A549 (cell line): Measurements from ENCODE around the gene CCDC183. TPM values are rescaled to one million over a fixed set of nuclear protein-coding genes. Genes with fewer than 3 reads are reported as not detected.
"Not testable (repeated sequence)": the region's sequence is repeated elsewhere in the genome, so short reads cannot be mapped to it uniquely, and the experiment has no call there.

Experiments used
- ATAC-seq, 2 experiments: fragments of 200-7000 bp in 1 of 2; fragments of >200 bp in 1 of 2; cut with Nextera tagmentation in 1 of 2; cut with Tn5 transposase in 1 of 2; 3 replicates each; pipeline versions ENCODE4 v1.8.0 to v1.9.1; 2018 to 2020; ENCODE audit warnings: mild to moderate bottlenecking in 1 of 2, moderate library complexity in 1 of 2
- CTCF ChIA-PET: fragments of 300-600 bp; sonication (Branson Sonifier 250); formaldehyde crosslinking; extraction: SDS; loops from one replicate; lab custom pipeline; 2021; ENCODE audit warnings: antibody characterized with exemption, inconsistent platforms; lab: Yijun Ruan, JAX
- POLR2A ChIA-PET: fragments of 350-600 bp; formaldehyde crosslinking; extraction: SDS; loops from one replicate; lab custom pipeline; 2021; ENCODE audit warnings: antibody characterized with exemption, inconsistent platforms; lab: Yijun Ruan, JAX
- DNase-seq, 2 experiments: peaks; one replicate each; pipeline versions ENCODE4 v3.0.0 to v3.0.0-alpha.2; 2011 to 2016; ENCODE audit warnings: low read depth in 1 of 2, low spot score in 1 of 2
- FAIRE-seq: peaks from 2 replicates; lab custom pipeline; 2011; peaks lifted over from hg19 to GRCh38; lab: Jason Lieb, UNC
- H3K27ac ChIP-seq, 2 experiments: fragments of >200 bp; sonication (Bioruptor Twin); formaldehyde crosslinking; 3 replicates each; pipeline ENCODE4 v1.5.1; 2016 to 2017
- H3K4me1 ChIP-seq: fragments of >200 bp; sonication (Bioruptor Twin); formaldehyde crosslinking; 3 replicates; pipeline ENCODE4 v1.6.1; 2016
- H3K4me2 ChIP-seq: fragments of >200 bp; sonication (Bioruptor Twin); formaldehyde crosslinking; 3 replicates; pipeline ENCODE4 v1.6.1; 2016
- H3K4me3 ChIP-seq: fragments of >200 bp; sonication (Bioruptor Twin); formaldehyde crosslinking; 3 replicates; pipeline ENCODE4 v1.5.1; 2016
- H3K9me3 ChIP-seq: fragments of >200 bp; sonication (Bioruptor Twin); formaldehyde crosslinking; 3 replicates; pipeline ENCODE4 v1.6.1; 2016
- CBX2 ChIP-seq: fragments of 200-600 bp; sonication (generic); IDR thresholded peaks from 2 replicates; pipeline ENCODE4 v1.6.1; 2016; ENCODE audit warnings: low read depth, mild to moderate bottlenecking, borderline replicate concordance
- EHF ChIP-seq: fragments of 250-450 bp; sonication (Bioruptor Pico); IDR thresholded peaks from 2 replicates; pipeline ENCODE4 v1.5.0; 2020; ENCODE audit warnings: mild to moderate bottlenecking
- EHMT2 ChIP-seq: fragments of 200-600 bp; sonication (generic); IDR thresholded peaks from 2 replicates; pipeline ENCODE4 v1.6.1; 2016; ENCODE audit warnings: antibody characterized with exemption, low read depth, mild to moderate bottlenecking, moderate library complexity
- EP300 ChIP-seq, 2 experiments: fragments of >200 bp; sonication (Bioruptor Twin); formaldehyde crosslinking; IDR thresholded peaks; 2 replicates in 1 of 2; 3 replicates in 1 of 2; pipeline ENCODE4 v1.6.1; 2016 to 2017
- ESRRA ChIP-seq: fragments of 150-350 bp; IDR thresholded peaks from 2 replicates; pipeline ENCODE4 v1.6.1; 2014; ENCODE audit warnings: mild to moderate bottlenecking, low read length, borderline replicate concordance
- FOSB ChIP-seq: fragments of 250-450 bp; sonication (Bioruptor Pico); IDR thresholded peaks from 2 replicates; pipeline ENCODE4 v1.5.0; 2020; ENCODE audit warnings: mild to moderate bottlenecking, moderate library complexity
- GATA3 ChIP-seq: IDR thresholded peaks from 2 replicates; pipeline ENCODE4 v1.6.1; 2012; ENCODE audit warnings: borderline replicate concordance
- HOXB13 ChIP-seq: fragments of 250-450 bp; sonication (Bioruptor Pico); IDR thresholded peaks from 2 replicates; pipeline ENCODE4 v1.5.0; 2020; ENCODE audit warnings: low read depth, mild to moderate bottlenecking, moderate library complexity
- HOXB5 ChIP-seq: fragments of 250-450 bp; sonication (Bioruptor Pico); IDR thresholded peaks from 2 replicates; pipeline ENCODE4 v1.5.0; 2020; ENCODE audit warnings: mild to moderate bottlenecking, moderate library complexity
- JUN ChIP-seq, 2 experiments: fragments of >200 bp; sonication (Bioruptor Twin); formaldehyde crosslinking; IDR thresholded peaks; 2 replicates in 1 of 2; 3 replicates in 1 of 2; pipeline ENCODE4 v1.6.1; 2016 to 2017
- KDM5A ChIP-seq: fragments of 200-600 bp; sonication (generic); IDR thresholded peaks from 2 replicates; pipeline ENCODE4 v1.6.1; 2016; ENCODE audit warnings: antibody characterized with exemption, mild to moderate bottlenecking
- MAFK ChIP-seq: fragments of 450-650 bp; IDR thresholded peaks from 2 replicates; pipeline ENCODE4 v1.6.1; 2014; ENCODE audit not compliant: partially characterized antibody
- MAX ChIP-seq: IDR thresholded peaks from 2 replicates; pipeline ENCODE4 v1.6.1; 2012
- NFE2L2 ChIP-seq: fragments of 150-350 bp; conservative IDR thresholded peaks from 2 replicates; pipeline ENCODE4 v1.6.1; 2014; ENCODE audit warnings: low read length
- PHF8 ChIP-seq: fragments of 200-600 bp; sonication (generic); IDR thresholded peaks from 2 replicates; pipeline ENCODE4 v1.6.1; 2016; ENCODE audit warnings: low read depth, mild to moderate bottlenecking, antibody characterized with exemption, moderate library complexity, borderline replicate concordance
- RAD21 ChIP-seq, 2 experiments: fragments of >200 bp in 1 of 2; sonication (Bioruptor Twin) in 1 of 2; formaldehyde crosslinking in 1 of 2; IDR thresholded peaks in 1 of 2; conservative IDR thresholded peaks in 1 of 2; 2 replicates in 1 of 2; 3 replicates in 1 of 2; pipeline ENCODE4 v1.6.1; 2012 to 2018; ENCODE audit warnings: inconsistent platforms in 1 of 2
- RFX5 ChIP-seq: fragments of 450-650 bp; IDR thresholded peaks from 2 replicates; pipeline ENCODE4 v1.7.1; 2014; ENCODE audit warnings: antibody characterized with exemption, mild to moderate bottlenecking, moderate library complexity
- SMC3 ChIP-seq: fragments of >200 bp; sonication (Bioruptor Twin); formaldehyde crosslinking; IDR thresholded peaks from 3 replicates; pipeline ENCODE4 v1.6.1; 2018; ENCODE audit warnings: inconsistent platforms
- USF2 ChIP-seq: fragments of 450-650 bp; IDR thresholded peaks from 2 replicates; pipeline ENCODE4 v1.6.1; 2014; ENCODE audit warnings: antibody characterized with exemption
- ZSCAN20 ChIP-seq: fragments of 250-450 bp; sonication (Bioruptor Pico); IDR thresholded peaks from 2 replicates; pipeline ENCODE4 v1.8.0; 2022; ENCODE audit warnings: mild to moderate bottlenecking, moderate library complexity
- WGBS: methylation state at CpG from one replicate; pipeline ENCODE4 v1.1.6; 2017; ENCODE audit errors: missing lambda C conversion rate; 5-methylcytosine and 5-hydroxymethylcytosine counted together
- polyA plus RNA-seq, 4 experiments: library from polyadenylated mRNA; depleted of rRNA in 3 of 4; stranded (reverse); fragments of >200 nt; fragmentation: RNase III in 1 of 4; extraction: RNeasy Plus Mini Kit Qiagen cat#74134 plus additional on column Dnase treatment in 1 of 4; gene quantifications; 2 replicates in 3 of 4; 3 replicates in 1 of 4; pipeline ENCODE4 v1.2.3, GENCODE V29; 2011 to 2017
- TF ChIP-seq, protein P1 (sequence below): fragments of >200 bp; sonication (Bioruptor Twin); formaldehyde crosslinking; IDR thresholded peaks from 3 replicates; pipeline ENCODE4 v1.5.1; 2016

CCDC183 gene
- polyA plus RNA-seq, 2 of the 4 experiments (the other 2 are of a cell fraction) = 0.90 to 1.4 TPM

GRCh38 chr9:136787690-136788400 is 8.3 kb upstream of the CCDC183 start:
- Histone ChIP-seq H3K4me3 (peak overlapping the region; percentile 30), H3K4me1 (peaks cover 37% of the 10 kb centered on the region), H3K4me2 (peak overlapping the region; percentile 88), H3K27ac (peak overlapping the region; percentile 75 to 83), H3K9me3 (no peaks in the 10 kb centered on the region)
- WGBS = 7% methylated on average over 21 of the region's 21 CpGs
- FAIRE-seq (no peak), DNase-seq (peak; percentile 49 to 59), ATAC-seq (peak; percentile 16 to 49)
- CTCF ChIA-PET = interaction anchor here (0.6 to 26.2 kb wide), 51 partner anchors 8 to 442 kb away, joined by 3 to 625 read pairs (median 4); partner anchors contain the start of genes AJM1, CCDC183, FUT7 and LCN15
- POLR2A ChIA-PET = no interaction called here
- no peak for TF ChIP-seq NFE2L2
- no peak for TF ChIP-seq CBX2
- TF ChIP-seq EHMT2 = no peak
- peak; percentile 93 to 94 for TF ChIP-seq RAD21 (conservative IDR thresholded peaks at IDR 0.05 in 1 of 2, IDR thresholded peaks at IDR 0.05 in 1 of 2)
- TF ChIP-seq MAFK = peak; percentile 58
- TF ChIP-seq FOSB (CRISPR knock-in tag) = no peak
- TF ChIP-seq, protein P1, sequence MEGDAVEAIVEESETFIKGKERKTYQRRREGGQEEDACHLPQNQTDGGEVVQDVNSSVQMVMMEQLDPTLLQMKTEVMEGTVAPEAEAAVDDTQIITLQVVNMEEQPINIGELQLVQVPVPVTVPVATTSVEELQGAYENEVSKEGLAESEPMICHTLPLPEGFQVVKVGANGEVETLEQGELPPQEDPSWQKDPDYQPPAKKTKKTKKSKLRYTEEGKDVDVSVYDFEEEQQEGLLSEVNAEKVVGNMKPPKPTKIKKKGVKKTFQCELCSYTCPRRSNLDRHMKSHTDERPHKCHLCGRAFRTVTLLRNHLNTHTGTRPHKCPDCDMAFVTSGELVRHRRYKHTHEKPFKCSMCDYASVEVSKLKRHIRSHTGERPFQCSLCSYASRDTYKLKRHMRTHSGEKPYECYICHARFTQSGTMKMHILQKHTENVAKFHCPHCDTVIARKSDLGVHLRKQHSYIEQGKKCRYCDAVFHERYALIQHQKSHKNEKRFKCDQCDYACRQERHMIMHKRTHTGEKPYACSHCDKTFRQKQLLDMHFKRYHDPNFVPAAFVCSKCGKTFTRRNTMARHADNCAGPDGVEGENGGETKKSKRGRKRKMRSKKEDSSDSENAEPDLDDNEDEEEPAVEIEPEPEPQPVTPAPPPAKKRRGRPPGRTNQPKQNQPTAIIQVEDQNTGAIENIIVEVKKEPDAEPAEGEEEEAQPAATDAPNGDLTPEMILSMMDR = peak; percentile 94
- no peak for TF ChIP-seq ZSCAN20 (CRISPR knock-in tag)
- no peak for TF ChIP-seq USF2
- peak; percentile 58 for TF ChIP-seq SMC3

GRCh38 chr9:136788644-136789522 is 7.3 kb upstream of the CCDC183 start:
- H3K4me3 ChIP-seq = peak overlapping the region; percentile 30
- CTCF ChIA-PET = interaction anchor here (0.6 to 26.2 kb wide), 33 partner anchors 9 to 441 kb away, joined by 3 to 625 read pairs (median 7); partner anchors contain the start of genes AJM1, FUT7, LCN15 and LCN8
- peaks cover 45% of the 10 kb centered on the region for H3K4me1 ChIP-seq
- POLR2A ChIA-PET, H3K9me3 ChIP-seq, ATAC-seq, FAIRE-seq, DNase-seq: not testable (repeated sequence)
- 15% methylated on average over 25 of the region's 27 CpGs for WGBS
- H3K27ac ChIP-seq = peak overlapping the region; percentile 75 to 83
- 0 out of 2 replicates have a peak, but pooled peaks have one; percentile 29 for TF ChIP-seq MAX
- peak overlapping the region; percentile 88 for H3K4me2 ChIP-seq

DNA sequence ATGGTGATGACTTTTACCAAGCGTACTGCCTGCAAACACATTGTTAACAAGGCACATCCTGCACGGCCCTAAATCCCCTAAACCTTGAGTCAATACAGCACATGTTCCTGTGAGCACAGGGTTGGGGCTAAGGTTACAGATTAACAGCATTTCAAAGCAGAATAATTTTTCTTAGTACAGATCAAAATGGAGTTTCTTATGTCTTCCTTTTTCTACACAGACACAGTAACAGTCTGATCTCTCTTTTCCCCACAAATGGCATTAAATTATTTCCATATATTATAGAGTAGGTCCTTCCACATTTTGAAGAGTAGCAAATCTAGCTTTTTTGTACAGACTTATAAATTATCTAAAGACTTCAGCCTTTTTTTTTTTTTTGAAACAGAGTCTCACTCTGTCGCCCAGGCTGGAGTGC is 6.6 kb upstream of the CCDC183 start:
- Histone ChIP-seq H3K9me3 (no peaks in the 10 kb centered on the region), H3K4me1 (peaks cover 45% of the 10 kb centered on the region), H3K4me2 (peak overlapping the region; percentile 88), H3K27ac (peak overlapping the region; percentile 75 to 83), H3K4me3 (no peak overlapping the region)
- DNase-seq (peak in 1 of 2 experiments; percentile 41), FAIRE-seq (no peak), ATAC-seq (no peak)
- CTCF ChIA-PET = interaction anchor here (3.6 to 26.2 kb wide), 5 partner anchors 8 to 245 kb away, joined by 13 to 625 read pairs (median 33); partner anchors contain the start of genes FUT7, LCN15, LCN8 and RABL6
- POLR2A ChIA-PET = no interaction called here
- 32% methylated on average over 3 of the region's 3 CpGs for WGBS
- TF ChIP-seq MAX (peak; percentile 13; the same call in 1 of the 2 replicates), GATA3 (no peak), KDM5A (no peak), EP300 (IDR thresholded peaks at IDR 0.05) (no peak), EHF (peak; percentile 61; the same call in 1 of the 2 replicates), ESRRA (no peak), JUN (IDR thresholded peaks at IDR 0.05) (no peak), PHF8 (no peak), RFX5 (no peak), HOXB13 (CRISPR knock-in tag) (peak; percentile 20; the same call in 1 of the 2 replicates), HOXB5 (CRISPR knock-in tag) (0 out of 2 replicates have a peak, but pooled peaks have one; percentile 44), ZSCAN20 (CRISPR knock-in tag) (peak; percentile 49; the same call in 1 of the 2 replicates), NFE2L2 (no peak)
